COR-L47 (cell line): ENCODE results near the gene SPIRE1.
"Not testable (repeated sequence)": the region's sequence is repeated elsewhere in the genome, so short reads cannot be mapped to it uniquely, and the experiment has no call there.

Experiments
- DNase-seq: peaks from one replicate; lab custom pipeline; 2025; lab: John Stamatoyannopoulos, UW

Gene SPIRE1

GRCh38 chr18:12485479-12486105, 172.3 kb downstream of the SPIRE1 start:
- no peak for DNase-seq

GRCh38 chr18:12481915-12482314, 176.0 kb downstream of the SPIRE1 start:
- not testable (repeated sequence) for DNase-seq

GRCh38 chr18:12479982-12480381, 177.9 kb downstream of the SPIRE1 start:
- no peak for DNase-seq

GRCh38 chr18:12479536-12479935, 178.4 kb downstream of the SPIRE1 start:
- DNase-seq = no peak

GRCh38 chr18:12478269-12479047, 179.4 kb downstream of the SPIRE1 start:
- no peak for DNase-seq

GRCh38 chr18:12477606-12478005, 180.3 kb downstream of the SPIRE1 start:
- no peak for DNase-seq

- no peak for DNase-seq
These were observed 181.0 kb downstream of the SPIRE1 start for GRCh38 chr18:12476955-12477354.

- DNase-seq = no peak
These were observed 183.0 kb downstream of the SPIRE1 start for GRCh38 chr18:12474876-12475275.

GRCh38 chr18:12474146-12474545, 183.8 kb downstream of the SPIRE1 start:
- DNase-seq = no peak

GRCh38 chr18:12470382-12471075, 187.4 kb downstream of the SPIRE1 start:
- no peak for DNase-seq

GRCh38 chr18:12468445-12468844, 189.5 kb downstream of the SPIRE1 start:
- DNase-seq = no peak

GRCh38 chr18:12464731-12465130, 193.2 kb downstream of the SPIRE1 start:
- no peak for DNase-seq

GRCh38 chr18:12463191-12463590, 194.7 kb downstream of the SPIRE1 start:
- DNase-seq = no peak

GRCh38 chr18:12462242-12462641, 195.7 kb downstream of the SPIRE1 start:
- no peak for DNase-seq

- DNase-seq = no peak
These were observed 196.6 kb downstream of the SPIRE1 start for GRCh38 chr18:12461326-12461725.

GRCh38 chr18:12460874-12461273, 197.0 kb downstream of the SPIRE1 start:
- DNase-seq = no peak

GRCh38 chr18:12458771-12459170, 199.1 kb downstream of the SPIRE1 start:
- no peak for DNase-seq

- no peak for DNase-seq
These were observed 201.5 kb downstream of the SPIRE1 start for GRCh38 chr18:12456441-12456840.

GRCh38 chr18:12455496-12455895, 202.4 kb downstream of the SPIRE1 start:
- DNase-seq = no peak

GRCh38 chr18:12452784-12453183, 205.1 kb downstream of the SPIRE1 start:
- DNase-seq = no peak

GRCh38 chr18:12451428-12451827, 206.5 kb downstream of the SPIRE1 start:
- DNase-seq = no peak

GRCh38 chr18:12449051-12449785, 208.7 kb downstream of the SPIRE1 start:
- no peak for DNase-seq
